GM18517 (cell line): ENCODE results near the gene SHOC1.
A peak's percentile ranks its signal among the peaks of the same experiment; 100 is the strongest.
"Not testable (repeated sequence)": the region's sequence is repeated elsewhere in the genome, so short reads cannot be mapped to it uniquely, and the experiment has no call there.

Experiments used
- ATAC-seq: cut with Tn5 transposase; IDR thresholded peaks from one replicate; pipeline ENCODE4 v1.9.1; 2021; ENCODE audit warnings: mild to moderate bottlenecking, moderate library complexity; ENCODE audit not compliant: unreplicated experiment

SHOC1 gene

GRCh38 chr9:111794835-111795556 lies at the start of gene SHOC1:
Gene SHOC1, minus strand, starts transcription at chr9:111794937. Its CDS starts 3,519 bp downstream, at chr9:111791418.
- ATAC-seq: no peak

GRCh38 chr9:111843971-111844370 lies 49.2 kb upstream of the SHOC1 start:
- ATAC-seq: no peak

GRCh38 chr9:111842313-111842712 lies 47.6 kb upstream of the SHOC1 start:
- no peak for ATAC-seq

GRCh38 chr9:111840442-111840841 lies 45.7 kb upstream of the SHOC1 start:
- ATAC-seq: no peak

- ATAC-seq: no peak
These were observed 45.2 kb upstream of the SHOC1 start for GRCh38 chr9:111839987-111840386.

- peak; percentile 64 for ATAC-seq
These were observed 44.6 kb upstream of the SHOC1 start for GRCh38 chr9:111839387-111839786.

- no peak for ATAC-seq
These were observed 43.7 kb upstream of the SHOC1 start for GRCh38 chr9:111838439-111838838.

GRCh38 chr9:111836311-111836710 lies 41.6 kb upstream of the SHOC1 start:
- no peak for ATAC-seq

GRCh38 chr9:111833941-111834340 lies 39.2 kb upstream of the SHOC1 start:
- no peak for ATAC-seq

GRCh38 chr9:111832449-111832848 lies 37.7 kb upstream of the SHOC1 start:
- ATAC-seq: no peak

- ATAC-seq: no peak
These were observed 36.8 kb upstream of the SHOC1 start for GRCh38 chr9:111831371-111832108.

GRCh38 chr9:111828193-111828592 lies 33.5 kb upstream of the SHOC1 start:
- ATAC-seq: no peak

GRCh38 chr9:111825468-111826145 lies 30.9 kb upstream of the SHOC1 start:
- no peak for ATAC-seq

- no peak for ATAC-seq
These were observed 26.3 kb upstream of the SHOC1 start for GRCh38 chr9:111821006-111821528.

- ATAC-seq: no peak
These were observed 24.6 kb upstream of the SHOC1 start for GRCh38 chr9:111819360-111819759.

GRCh38 chr9:111815285-111816070 lies 20.7 kb upstream of the SHOC1 start:
- no peak for ATAC-seq

- no peak for ATAC-seq
These were observed 17.6 kb upstream of the SHOC1 start for GRCh38 chr9:111812337-111812736.

GRCh38 chr9:111810908-111811307 lies 16.2 kb upstream of the SHOC1 start:
- ATAC-seq: no peak

- not testable (repeated sequence) for ATAC-seq
These were observed 15.7 kb upstream of the SHOC1 start for GRCh38 chr9:111810415-111810814.

GRCh38 chr9:111807197-111807596 lies 12.5 kb upstream of the SHOC1 start:
- no peak for ATAC-seq

- no peak for ATAC-seq
These were observed 11.5 kb upstream of the SHOC1 start for GRCh38 chr9:111806259-111806658.
